Ovary (tissue), 9 donors: Measurements from ENCODE around the gene BRSK2. TPM values are rescaled to one million over a fixed set of nuclear protein-coding genes. Genes with fewer than 3 reads are reported as not detected.

Experiments
- DNase-seq, 5 donors: peaks; one replicate each; pipeline ENCODE4 v3.0.0-alpha.2; 2019 to 2020
- H3K27ac ChIP-seq, 2 donors: fragments of 200-600 bp; one replicate each; pipeline versions ENCODE4 v1.5.1 to v1.8.0; 2019 to 2022
- H3K27me3 ChIP-seq: fragments of 200-600 bp; one replicate; pipeline ENCODE4 v1.8.0; 2022
- H3K36me3 ChIP-seq: fragments of 200-600 bp; sonication (generic); one replicate; pipeline ENCODE4 v1.5.1; 2019
- H3K4me1 ChIP-seq: one replicate; pipeline ENCODE4 v1.8.1; 2013; ENCODE audit warnings: mild to moderate bottlenecking, moderate library complexity; ENCODE audit not compliant: insufficient read depth
- H3K4me3 ChIP-seq: fragments of 200-600 bp; sonication (generic); one replicate; pipeline ENCODE4 v1.5.1; 2017
- H3K9me3 ChIP-seq, 2 donors: fragments of 200-600 bp in 1 of 2; sonication (generic) in 1 of 2; one replicate each; pipeline versions ENCODE4 v1.5.1 to v1.8.1; 2013 to 2019; ENCODE audit warnings: mild to moderate bottlenecking in 1 of 2, moderate library complexity in 1 of 2
- CTCF ChIP-seq, 3 donors: fragments of 450-650 bp in 2 of 3; fragments of 200-600 bp in 1 of 3; IDR thresholded peaks; one replicate each; pipeline versions ENCODE4 v1.5.1 to v1.8.0; 2016 to 2022; ENCODE audit warnings: antibody characterized with exemption in 3 of 3, mild to moderate bottlenecking in 1 of 3
- EP300 ChIP-seq: sonication (generic); formaldehyde crosslinking; IDR thresholded peaks from one replicate; pipeline ENCODE4 v1.6.1; 2017; ENCODE audit warnings: antibody characterized with exemption
- POLR2A ChIP-seq: fragments of 450-650 bp; IDR thresholded peaks from one replicate; pipeline ENCODE4 v1.6.1; 2017; ENCODE audit warnings: antibody characterized with exemption, mild to moderate bottlenecking, moderate library complexity
- WGBS, 3 donors: extraction: QIAGEN DNeasy Blood & Tissue Kit in 1 of 3; methylation state at CpG; one replicate each; pipeline versions ENCODE4 v1.1.5 to v1.1.7; 2013 to 2017; 5-methylcytosine and 5-hydroxymethylcytosine counted together
- intact Hi-C, 4 donors: fragments of 100-400 bp; cut with DNase I; formaldehyde crosslinking; loops; one replicate each; pipeline versions ENCODE4 v1.11.0 to v1.15.1; 2022 to 2023
- polyA plus RNA-seq, 2 donors: library from polyadenylated mRNA; stranded (reverse); fragments of 200-250 nt in 1 of 2; fragments of 350-450 nt in 1 of 2; fragmentation: Illumina TruSeq in 1 of 2; extraction: RNeasy Lipid Tissue Mini Kit (QIAGEN cat#74804) in 1 of 2; gene quantifications; one replicate each; pipeline ENCODE4 v1.2.3, GENCODE V29; 2013 to 2014
- total RNA-seq, 7 donors: library from RNA; depleted of rRNA in 2 of 7; stranded (reverse); fragments of >200 nt in 2 of 7; fragmentation: NEBNext Ultra II Directional in 3 of 7; extraction: Animal tissue kit (Norgen Biotek cat#: 25700) in 3 of 7; gene quantifications; one replicate each; pipeline versions ENCODE4 v1.1.0 to v1.2.4, GENCODE V29; 2016 to 2023
- donor health status: DM: no; HTN: no; CAD: no; lungs with moderate emphysema.
- donor health status: DM: no; HTN: no; CAD: no.
- donor health status: Bipolar disorder and iron deficiency.
- donor health status: DM: yes; HTN: yes; CAD: no.
- donor health status: DM: no; HTN: no; CAD: no.
- donor health status: DM: yes; HTN: yes; CAD: no.

BRSK2 gene
- total and polyA plus RNA-seq, 9 donors: 0.22 to 1.5 (median 0.52) TPM

DNA sequence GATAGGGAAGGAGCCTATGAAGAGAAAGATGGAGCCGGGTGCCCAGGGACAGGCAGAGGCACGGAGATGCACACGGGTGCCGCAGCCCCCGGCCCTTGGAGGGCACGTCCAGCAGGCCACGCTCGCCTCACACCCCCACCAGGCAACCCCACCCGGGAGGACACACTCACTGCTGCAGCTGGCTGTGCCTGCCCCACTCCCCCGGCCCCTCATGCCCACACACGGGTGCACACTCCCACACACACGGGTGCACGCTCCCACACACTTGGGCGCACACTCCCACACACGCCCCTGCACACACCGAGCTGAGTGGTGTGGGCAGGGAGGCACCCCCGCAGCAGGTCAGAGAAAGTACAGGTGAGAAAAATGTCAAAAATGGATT is 95.8 kb downstream of the BRSK2 start:
- Histone ChIP-seq H3K36me3 (no peaks in the 10 kb centered on the region), H3K27ac (peak overlapping the region in 1 of 2 donors; percentile 72), H3K4me3 (peak overlapping the region; percentile 8), H3K27me3 (no peaks in the 10 kb centered on the region), H3K4me1 (peaks cover 47% of the 10 kb centered on the region), H3K9me3 (no peaks in the 10 kb centered on the region)
- 56 to 72% (median 57%) methylated on average over 17 of the region's 17 CpGs for WGBS, 3 donors
- peak in 3 of 5 donors; percentile 29 to 44 (median 32) for DNase-seq
- TF ChIP-seq POLR2A: no peak
- no peak for TF ChIP-seq CTCF (IDR thresholded peaks at IDR 0.05)
- no peak for TF ChIP-seq EP300
- intact Hi-C loops: no loop called here

GRCh38 chr11:1486054-1486825 is 96.5 kb downstream of the BRSK2 start, which contains the start of gene MOB2:
Gene MOB2, minus strand, starts transcription at chr11:1486779. Its CDS starts 223 bp downstream, at chr11:1486556.
- Histone ChIP-seq H3K9me3 (no peaks in the 10 kb centered on the region), H3K27me3 (no peaks in the 10 kb centered on the region), H3K27ac (peak within 1 kb of the TSS in 1 of 2 donors; percentile 72), H3K36me3 (no peaks in the 10 kb centered on the region), H3K4me1 (peaks cover 46% of the 10 kb centered on the region), H3K4me3 (peak within 1 kb of the TSS; percentile 8)
- TF ChIP-seq POLR2A (no peak), CTCF (IDR thresholded peaks at IDR 0.05) (no peak), EP300 (no peak)
- 9 to 19% (median 13%) methylated on average over 29 to 31 of the region's 31 CpGs for WGBS, 3 donors
- intact Hi-C loops: no loop called here
- peak; percentile 47 to 79 (median 66) for DNase-seq

- 54 to 65% (median 56%) methylated on average over 9 to 21 of the region's 21 CpGs for WGBS, 3 donors
- Histone ChIP-seq H3K4me1 (peaks cover 40% of the 10 kb centered on the region), H3K36me3 (no peaks in the 10 kb centered on the region), H3K4me3 (no peak overlapping the region), H3K9me3 (no peaks in the 10 kb centered on the region), H3K27ac (peak overlapping the region in 1 of 2 donors; percentile 63), H3K27me3 (no peaks in the 10 kb centered on the region)
- intact Hi-C loops: no loop called here
- TF ChIP-seq POLR2A (no peak), CTCF (IDR thresholded peaks at IDR 0.05) (no peak), EP300 (no peak)
- peak in 3 of 5 donors; percentile 31 to 46 (median 39) for DNase-seq
These were observed 97.5 kb downstream of the BRSK2 start for GRCh38 chr11:1487091-1487850.

DNA sequence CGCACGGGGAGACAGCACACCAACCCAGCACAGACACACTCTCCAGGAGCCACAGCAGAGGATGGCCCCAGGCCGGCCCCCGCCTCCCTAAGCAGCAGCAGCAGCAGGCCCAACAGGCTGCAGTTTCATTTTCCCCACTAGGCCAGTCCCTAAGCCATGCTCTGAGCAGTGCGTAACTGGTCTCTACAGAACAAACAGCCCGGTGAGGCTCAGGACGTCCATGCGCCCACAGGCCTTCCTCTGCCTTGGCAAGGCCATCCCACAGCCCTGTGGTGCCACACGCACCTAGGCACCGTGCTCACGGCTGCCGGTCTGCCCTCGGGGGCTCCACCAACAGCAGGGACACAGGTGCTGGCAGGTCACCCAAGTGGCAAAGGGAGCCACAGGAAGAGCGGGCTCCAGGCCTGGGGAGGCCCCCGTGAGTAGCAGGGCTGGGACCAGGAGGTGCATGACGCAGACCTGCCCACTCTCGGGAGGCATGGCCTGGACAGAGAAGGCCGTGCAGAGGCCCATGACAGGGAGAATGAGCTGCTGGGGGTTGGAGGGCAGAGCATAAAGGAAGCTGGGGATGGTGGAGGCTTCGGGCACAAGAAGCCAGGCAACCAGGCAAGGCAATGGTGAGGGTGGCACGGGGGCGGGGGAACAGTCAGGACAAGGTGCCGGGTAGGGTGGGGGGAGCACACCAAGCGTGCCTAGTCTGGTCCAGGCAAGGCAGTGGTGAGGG is 98.3 kb downstream of the BRSK2 start:
- WGBS, 3 donors: 76 to 90% (median 83%) methylated on average over 19 to 23 of the region's 23 CpGs
- Histone ChIP-seq H3K4me3 (no peak overlapping the region), H3K9me3 (no peaks in the 10 kb centered on the region), H3K4me1 (peaks cover 37% of the 10 kb centered on the region), H3K27ac (peak overlapping the region in 1 of 2 donors; percentile 63), H3K36me3 (no peaks in the 10 kb centered on the region), H3K27me3 (no peaks in the 10 kb centered on the region)
- intact Hi-C loops: no loop called here
- DNase-seq: peak in 3 of 5 donors; percentile 31 to 38 (median 38)
- no peak for TF ChIP-seq EP300
- TF ChIP-seq POLR2A: no peak
- peak in 1 of 3 donors; percentile 27 for TF ChIP-seq CTCF (IDR thresholded peaks at IDR 0.05)
